ENCODE results near the gene FDXR.

The FDXR gene

DNA sequence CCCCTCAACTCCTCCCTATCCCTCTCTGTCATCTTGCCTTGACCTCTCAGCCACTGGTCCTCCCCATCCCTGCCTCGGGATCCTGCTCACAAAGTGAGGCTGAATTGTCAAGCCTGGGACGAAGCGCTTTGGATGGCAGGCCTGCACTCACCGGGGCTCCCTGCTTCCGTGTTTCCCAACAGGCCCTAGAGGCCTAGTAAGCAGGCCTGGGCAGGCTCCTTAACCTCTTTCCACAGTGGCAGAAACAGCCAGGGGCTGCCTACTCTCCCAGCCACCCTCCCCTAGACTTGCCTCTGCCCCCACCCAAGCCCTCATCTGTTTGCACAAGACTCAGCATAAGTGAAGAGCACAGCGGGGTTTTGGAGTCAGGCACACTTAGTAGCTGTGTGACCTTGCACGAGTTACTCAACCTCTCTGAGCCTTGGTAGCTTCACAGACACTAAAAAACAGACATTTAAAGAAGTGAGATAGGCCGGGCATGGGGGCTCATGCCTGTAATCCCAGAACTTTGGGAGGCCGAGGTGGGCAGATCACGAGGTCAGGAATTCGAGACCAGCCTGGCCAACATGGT lies 25.7 kb upstream of the FDXR start:
- DNase-seq (ENCODE audit: extremely low read depth in 1 of 2, low read depth in 1 of 2) = no peak

DNA sequence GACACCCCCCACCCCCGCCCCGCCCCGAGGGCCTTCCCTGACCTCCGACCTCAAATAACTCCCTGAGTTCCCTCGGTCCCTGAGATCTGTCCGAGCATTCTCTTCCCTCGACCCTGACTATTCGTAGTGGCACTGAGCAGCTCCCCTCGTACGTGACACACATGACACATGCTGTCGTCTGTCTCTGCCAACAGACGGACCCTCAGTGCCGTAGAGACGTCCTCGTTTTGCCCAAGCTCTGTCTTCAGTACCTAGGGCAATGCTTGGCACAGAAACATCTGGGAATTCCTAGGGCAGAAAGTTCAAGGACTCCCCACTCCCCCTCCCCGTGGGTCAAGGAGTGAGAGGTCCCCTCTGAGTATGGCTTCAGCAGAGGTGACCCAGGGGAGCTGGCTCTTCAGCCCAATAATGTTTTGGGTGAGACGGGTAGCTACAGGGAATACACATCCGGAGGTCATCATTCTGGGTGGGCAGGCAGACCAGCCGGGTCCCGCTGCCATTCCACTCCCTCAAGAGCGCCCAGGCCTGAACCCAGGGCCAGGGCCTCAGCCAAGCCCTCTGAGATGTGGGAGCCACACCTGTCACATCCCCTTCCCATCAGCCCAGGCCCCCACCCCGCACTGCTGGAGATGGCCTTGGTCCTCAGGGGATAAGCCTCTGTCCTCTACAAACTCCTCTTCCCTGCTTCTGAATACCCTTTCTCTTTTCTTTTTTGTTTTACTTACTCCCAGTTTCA lies 21.3 kb upstream of the FDXR start:
- DNase-seq (ENCODE audit: extremely low read depth in 1 of 2, low read depth in 1 of 2) = no peak

DNA sequence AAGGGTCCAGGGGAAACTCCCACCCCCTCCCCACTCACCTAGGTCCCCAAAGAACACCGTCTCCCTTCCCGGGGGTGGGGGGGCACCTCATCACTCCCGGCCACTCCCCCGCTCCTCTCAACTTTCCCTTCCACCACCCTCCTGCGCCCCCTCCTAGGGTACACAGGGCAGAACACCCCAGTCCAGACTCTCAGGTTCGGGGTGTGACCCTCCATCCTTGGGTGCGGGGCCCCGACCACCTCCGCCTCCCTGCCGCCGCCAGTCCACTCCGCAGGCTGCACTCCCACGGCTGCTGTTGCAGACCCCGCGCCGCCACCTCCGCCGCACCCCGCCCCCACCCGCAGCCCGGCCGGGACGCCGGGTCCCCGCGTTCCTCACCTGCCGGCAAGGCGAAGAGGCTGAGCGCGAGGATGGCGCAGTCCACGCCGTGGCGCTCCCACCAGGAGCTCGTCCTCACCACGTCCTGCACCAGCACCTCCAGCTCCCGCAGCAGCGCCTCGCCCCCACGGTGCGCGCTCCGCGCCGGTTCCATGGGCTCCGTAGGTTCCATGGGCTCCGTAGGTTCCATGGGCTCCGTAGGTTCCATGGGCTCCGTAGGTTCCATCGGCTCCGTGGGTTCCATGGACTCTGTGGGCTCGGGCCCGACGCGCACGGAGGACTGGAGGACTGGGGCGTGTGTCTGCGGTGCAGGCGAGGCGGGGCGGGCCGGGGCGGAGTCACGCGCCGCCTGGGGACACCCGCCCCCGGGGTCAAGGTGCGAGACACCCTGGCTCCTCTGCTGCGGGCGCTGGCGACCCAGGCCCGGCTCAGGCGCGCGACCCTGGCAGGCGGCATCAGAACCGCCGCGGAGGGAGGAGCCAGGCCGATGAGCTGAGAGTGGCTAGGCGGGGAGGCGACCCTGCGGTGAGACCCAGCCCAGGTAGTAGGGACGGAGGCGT lies 20.4 kb upstream of the FDXR start, which contains the start of gene FADS6:
Gene FADS6, minus strand, starts transcription at position 660 of the 938 bp plus-strand sequence. Its CDS starts 38 bp downstream, at position 622.
- DNase-seq (ENCODE audit: extremely low read depth in 1 of 2, low read depth in 1 of 2) = no peak

DNA sequence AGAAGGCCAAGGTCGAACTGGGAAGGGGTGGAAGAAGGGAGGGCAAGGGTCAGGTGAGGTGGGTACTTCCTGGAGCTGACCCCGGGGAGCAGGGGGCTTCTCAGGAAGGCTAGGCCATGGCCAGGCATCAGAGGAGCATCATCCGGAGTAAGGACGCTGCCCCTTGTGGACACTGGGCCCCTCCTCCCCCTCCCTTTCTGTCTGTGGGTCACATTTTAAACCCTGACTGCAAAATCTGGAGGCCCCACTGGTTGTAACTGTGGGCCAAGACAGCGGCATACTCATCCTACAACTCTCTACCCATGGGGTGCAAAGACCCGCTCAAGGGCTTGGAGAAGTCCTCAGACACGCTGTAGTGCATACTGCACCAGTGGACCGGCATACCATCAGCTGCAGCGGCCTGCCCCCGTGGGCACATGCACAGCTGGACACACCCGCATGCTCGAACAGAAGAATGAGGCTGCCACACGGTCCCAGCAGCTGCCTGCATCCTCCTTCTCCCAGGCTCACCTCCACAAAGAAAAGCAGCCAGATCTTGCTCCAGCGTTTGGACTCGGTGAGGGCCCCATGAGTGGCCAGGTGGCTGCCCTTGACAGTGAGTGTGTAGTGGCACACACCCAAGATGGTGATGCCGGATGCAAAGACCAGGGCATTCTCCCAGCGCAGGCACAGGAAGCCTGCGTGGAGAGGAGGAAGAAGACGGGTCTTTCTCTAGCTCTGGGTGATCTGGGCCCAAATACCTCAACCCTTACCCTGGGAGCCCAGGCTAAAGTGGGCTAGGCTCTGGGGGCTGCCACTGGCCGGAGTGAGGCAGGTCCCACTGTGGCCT lies 19.4 kb upstream of the FDXR start:
- DNase-seq (ENCODE audit: extremely low read depth in 1 of 2, low read depth in 1 of 2) = no peak

DNA sequence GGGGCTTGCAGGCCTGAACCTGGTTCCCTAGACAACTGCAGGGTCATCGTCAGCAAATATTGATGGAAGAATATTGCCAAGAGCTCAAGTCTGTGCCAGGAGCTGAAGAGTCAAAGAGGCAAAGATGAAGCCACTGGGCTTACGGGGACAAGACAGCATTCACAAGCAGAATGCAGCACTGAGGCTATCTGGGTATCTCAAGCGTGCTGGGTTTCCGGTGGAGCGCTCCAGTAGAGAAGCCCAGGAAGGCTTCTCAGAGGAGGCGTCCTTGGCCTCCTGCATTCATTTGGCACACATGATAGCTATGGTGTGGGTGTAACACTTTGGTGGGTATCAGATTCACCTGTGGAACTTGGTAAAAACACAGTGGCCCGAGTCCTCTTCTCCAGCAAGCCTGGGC lies 17.8 kb upstream of the FDXR start:
- DNase-seq (ENCODE audit: extremely low read depth in 1 of 2, low read depth in 1 of 2) = no peak

DNA sequence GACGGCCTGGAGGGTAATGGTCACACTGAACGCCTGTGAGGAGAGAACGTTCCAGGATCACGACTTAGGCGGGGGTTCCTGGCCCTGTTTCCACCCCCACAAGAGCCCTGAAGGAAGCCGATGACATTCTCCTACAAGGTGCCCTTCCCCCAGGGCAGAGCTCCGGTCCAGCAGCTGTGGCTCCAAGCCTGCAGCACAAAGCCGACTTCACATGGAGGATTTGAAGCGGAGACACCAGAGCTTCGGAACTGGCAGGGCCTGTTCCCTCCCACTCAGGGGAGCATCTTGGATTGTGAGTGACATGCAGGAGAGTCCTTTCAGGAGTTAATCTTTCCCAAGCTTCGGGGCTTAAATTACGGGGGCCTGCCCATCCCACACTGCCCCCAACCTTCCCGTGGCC lies 15.7 kb upstream of the FDXR start:
- DNase-seq (ENCODE audit: extremely low read depth in 1 of 2, low read depth in 1 of 2) = no peak

DNA sequence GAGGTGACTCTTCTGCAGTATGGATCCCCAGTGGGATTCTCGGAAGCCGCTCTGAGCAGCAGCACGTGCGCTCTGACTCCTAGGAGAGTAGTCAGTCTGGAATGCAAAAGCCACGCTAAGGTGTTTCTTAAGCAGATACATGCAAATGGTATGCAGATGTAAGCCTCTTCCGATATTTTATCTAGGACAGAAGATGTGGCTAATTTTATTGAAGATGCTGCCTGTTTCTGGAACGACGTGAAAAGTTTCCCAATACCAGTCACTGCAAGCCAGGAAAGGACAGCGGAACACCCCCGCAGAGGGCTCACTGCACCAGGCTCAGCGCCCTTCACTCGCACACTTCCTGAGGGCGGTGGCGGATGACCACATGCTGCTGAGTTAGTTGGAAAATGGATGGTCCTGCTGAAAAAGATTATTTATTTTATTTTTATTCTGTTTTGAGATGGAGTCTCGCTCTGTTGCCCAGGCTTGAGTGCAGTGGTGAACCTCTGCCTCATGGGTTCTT lies 10.5 kb upstream of the FDXR start:
- DNase-seq (ENCODE audit: extremely low read depth in 1 of 2, low read depth in 1 of 2) = no peak

DNA sequence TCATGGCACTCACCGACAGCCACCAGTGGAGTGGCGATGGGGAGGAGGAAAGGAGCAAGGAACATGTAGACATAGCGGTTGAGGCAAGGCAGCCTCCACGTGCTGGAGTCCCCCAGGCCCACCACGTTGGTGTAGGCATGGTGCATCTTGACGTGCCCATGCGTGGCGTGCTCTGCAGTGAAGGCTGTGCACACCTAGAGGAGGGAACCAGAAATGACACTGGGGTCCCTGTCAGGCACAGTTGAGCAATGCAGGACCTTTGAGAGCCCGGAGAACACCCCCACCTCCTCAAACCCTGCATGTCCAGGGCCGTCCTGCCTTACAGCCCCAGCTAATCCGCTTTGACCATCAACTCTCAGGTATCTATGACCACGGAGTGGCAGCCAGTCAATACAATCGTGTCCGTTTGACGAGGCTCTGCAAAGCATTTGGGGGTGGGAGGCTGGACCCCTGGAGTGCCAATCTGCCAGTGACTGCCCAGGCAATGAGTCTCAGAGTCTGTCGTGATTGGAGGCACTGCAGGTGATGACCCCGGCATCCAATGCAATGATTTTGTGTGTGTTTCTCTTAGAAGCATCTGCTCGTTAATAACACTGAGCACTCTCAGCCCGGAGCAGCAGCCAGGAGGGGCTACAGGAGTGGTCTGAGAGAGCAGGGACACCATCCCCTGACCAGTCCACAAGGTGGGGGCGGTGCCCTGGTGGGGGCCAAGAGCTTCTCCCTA lies 9.9 kb upstream of the FDXR start:
- no peak for DNase-seq (ENCODE audit: extremely low read depth in 1 of 2, low read depth in 1 of 2)

DNA sequence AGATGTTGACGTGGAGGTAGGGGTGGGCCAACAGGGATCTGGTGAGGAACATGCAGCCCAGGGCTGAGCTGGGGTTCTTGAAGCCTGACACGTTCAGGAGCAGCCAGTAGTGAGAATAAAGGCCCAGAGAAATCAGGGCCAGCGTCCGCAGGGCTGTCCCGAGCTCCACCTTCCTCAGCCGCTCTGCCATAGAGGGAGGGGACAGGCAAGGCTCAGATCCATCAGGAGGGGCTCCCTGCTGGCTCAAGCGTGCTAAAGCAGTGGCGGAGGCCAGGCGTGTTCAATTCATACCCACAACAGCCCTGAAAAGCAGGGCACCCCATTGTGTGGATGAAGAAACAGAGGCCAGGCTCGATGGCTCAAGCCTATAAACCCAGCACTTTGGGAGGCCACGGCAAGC lies 8.3 kb upstream of the FDXR start:
- no peak for DNase-seq (ENCODE audit: extremely low read depth in 1 of 2, low read depth in 1 of 2)

DNA sequence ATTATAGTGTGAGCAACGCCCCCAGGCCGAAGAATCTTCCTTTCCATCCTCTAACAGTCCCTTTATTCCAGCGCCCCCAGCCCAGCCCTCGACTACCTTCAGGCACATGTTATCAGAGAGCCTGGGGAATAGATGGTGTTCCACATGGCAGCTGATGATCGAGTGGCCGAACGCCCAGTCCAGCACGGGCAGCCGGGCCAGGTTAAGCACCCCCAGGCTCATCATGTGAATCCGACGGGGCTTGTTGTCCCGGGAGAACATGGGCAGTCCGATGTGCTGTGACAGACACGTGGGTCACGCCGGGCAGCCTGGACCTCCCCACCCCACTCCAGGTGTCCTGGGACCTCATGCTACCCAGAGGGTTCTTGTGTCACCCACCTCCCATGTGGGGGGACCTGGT lies 6.5 kb upstream of the FDXR start:
- no peak for DNase-seq (ENCODE audit: extremely low read depth in 1 of 2, low read depth in 1 of 2)

DNA sequence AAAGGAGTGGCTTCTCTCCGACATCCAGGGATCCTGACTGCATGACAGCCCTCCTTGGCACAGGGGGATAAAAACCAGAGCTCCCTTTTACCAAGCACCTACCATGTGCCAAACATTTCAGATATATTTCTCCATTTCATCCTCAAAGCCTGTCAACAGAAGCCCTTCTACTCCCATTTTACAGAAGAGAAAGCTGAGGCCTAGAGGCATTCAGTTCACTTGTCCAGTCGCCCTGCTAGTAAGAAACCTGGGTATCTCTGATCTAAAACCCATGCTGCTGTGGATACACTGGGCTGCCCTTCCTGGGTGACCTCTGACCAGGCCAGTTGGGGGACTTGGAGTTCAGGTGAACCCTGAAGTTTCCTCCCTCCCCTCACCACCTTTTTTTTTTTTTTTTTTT lies 5.9 kb upstream of the FDXR start:
- no peak for DNase-seq (ENCODE audit: extremely low read depth in 1 of 2, low read depth in 1 of 2)

DNA sequence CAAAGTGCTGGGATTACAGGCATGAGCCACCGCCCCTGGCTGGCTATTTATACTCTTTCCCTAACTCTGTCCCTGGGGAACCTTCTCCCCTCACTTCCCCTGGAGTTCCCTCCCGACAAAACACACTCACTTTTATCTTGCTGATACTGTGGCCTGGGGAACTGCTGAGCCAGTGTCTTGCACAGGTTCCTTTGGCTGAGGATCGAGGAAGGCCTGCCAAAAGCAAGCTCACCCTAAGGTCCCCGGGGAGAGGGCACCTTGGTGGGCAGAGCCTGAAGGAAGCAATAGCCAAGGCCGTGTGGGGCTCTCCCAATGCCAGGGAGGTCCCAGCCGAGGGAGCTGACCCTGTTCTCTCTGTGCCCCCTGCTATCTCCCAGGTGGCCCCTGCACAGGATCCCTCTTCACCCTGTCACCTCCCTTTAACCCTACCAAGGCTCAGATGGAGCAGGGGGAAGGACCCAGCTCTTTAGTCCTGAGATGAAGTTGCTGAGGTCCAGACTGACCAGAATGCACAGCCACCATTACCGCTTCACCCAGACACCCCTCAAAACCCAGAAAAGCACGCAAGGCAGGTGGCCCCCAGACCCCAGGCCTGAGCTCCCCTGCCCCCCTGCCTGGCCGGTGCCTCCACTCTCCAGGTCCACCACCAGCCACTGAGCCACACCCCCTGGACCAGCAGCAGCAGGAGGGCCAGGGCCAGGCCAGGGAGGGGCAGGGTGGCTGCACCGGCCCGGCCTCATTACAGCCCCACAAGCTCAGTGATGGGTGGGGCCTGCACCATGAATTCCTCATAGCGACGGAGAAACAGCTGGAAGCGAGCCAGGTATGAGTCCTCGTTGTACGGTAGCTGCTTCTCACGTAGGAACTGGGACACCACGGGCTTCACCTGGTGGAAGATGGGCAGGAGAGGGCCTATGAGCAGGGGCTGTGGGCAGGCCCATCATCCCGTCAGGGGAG lies 5.1 kb upstream of the FDXR start:
- DNase-seq (ENCODE audit: extremely low read depth in 1 of 2, low read depth in 1 of 2) = no peak

DNA sequence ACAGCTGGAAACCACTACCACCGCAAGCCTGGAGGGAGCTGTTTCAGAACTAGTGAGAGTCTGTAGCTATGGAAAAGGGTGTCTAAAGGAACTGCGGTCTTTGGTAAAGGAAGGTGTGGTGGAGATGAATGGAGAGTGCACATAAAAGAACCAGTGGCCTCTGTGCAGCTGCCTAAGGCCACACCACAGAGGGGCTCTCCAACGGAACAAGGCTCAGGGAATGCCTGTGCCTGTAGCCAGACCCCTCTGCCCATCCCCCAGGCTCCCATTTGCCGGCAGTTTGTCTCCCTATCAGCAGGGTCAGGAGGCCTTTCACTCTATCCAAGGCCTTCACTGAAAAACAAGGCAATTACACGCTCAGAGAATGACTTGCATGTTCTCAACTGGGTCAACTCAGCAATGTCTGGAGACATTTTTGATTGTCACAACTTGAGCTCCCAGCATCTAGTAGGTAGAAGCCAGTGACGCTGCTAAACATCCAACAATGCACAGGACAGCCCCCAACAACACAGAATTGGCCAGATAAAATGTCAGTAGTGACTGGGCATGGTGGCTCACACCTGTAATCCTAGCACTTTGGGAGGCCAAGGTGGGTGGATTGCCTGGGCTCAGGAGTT lies 3.3 kb upstream of the FDXR start:
- DNase-seq (ENCODE audit: extremely low read depth in 1 of 2, low read depth in 1 of 2) = no peak

DNA sequence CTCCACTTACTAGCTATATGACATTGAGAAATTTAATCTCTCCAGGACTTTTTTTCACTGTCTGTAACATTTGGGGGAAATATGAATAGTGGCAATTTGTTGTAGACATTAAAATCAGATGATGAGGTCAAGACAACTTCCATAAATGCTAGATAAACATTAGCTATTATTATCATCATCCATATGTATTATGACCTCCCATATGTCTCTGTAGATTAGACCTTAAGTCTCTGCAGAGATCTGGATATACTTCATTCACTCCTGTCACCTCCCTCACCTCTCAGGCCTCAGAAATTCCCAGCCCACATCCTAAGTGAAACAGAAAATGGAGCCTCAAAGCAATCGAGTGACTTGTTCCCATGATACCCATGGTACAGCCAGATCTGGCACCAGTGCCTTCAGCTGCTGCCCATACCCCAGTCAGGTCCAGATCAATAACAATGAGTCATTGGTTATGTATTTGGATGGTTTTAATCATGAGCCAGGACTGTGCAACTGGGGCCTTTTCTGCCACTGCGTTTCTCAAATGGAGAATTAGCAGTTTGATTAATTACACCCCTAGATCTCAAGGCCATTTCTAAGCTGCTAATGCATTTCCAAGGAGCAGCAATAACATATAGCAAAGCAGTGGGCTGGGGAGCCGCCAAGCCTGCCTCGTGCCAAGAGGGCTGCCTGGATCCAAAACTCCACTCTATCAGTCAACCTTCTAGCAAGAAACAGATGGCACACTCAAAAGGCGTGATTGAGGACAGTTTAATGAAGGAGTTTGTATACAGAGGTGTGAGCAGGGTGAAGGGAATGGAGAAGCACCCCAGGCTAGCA lies 2.6 kb upstream of the FDXR start:
- no peak for DNase-seq (ENCODE audit: extremely low read depth in 1 of 2, low read depth in 1 of 2)

DNA sequence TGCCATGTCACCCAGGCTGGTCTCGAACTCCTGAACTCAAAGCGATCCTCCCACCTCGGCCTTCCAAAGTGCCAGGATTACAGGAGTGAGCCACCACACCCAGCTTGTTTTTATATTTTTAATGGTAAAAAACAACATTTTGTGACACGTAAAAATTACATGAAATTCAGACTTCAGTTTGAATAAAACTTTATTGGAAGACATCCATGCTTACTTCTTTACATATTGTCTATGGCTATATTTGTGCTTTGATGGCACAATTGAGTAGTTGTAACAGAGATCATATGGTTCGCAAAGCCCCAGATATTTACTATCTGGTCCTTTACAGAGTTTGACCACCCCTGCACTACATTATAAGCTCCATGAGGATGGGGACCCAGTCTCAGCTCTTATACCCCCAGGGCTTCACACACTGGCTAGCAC lies 1.8 kb upstream of the FDXR start:
- DNase-seq (ENCODE audit: extremely low read depth in 1 of 2, low read depth in 1 of 2) = no peak

DNA sequence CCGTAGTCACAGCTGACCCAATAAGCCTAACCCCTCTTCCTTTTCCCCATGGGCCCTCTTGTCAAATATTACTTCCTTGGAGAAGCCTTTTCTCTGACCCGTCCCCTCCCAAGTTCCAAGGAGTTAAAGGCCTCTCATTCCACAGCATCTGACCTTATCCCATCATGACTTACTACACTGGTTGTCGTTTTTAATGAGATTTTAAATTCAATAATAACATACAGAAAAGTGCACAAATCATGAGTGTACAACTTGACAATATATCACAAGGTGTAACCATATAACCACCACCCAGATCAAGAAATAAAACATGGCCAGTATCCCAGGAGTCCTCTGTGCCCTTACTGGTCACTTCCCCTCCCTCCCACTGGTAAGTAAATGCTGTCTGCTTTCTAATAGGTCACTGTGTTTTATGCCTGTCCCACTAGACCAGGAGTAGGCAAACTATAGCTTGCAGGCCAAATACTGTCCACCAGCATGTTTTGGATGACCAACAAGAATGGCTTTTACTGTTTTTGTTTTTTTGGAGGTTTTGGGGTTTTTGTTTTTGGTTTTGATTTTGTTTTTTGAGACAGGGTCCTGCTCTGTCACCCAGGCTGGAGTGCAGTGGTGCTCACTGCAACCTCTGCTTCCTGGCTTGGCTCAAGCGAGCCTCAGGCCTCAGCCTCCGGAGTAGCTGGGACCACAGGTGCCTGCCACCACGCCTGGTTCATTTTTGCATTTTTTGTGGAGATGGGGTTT lies 1.2 kb upstream of the FDXR start:
- no peak for DNase-seq (ENCODE audit: extremely low read depth in 1 of 2, low read depth in 1 of 2)
